ENCODE data around the gene TMEM178B.
"Not testable (repeated sequence)": the region's sequence is repeated elsewhere in the genome, so short reads cannot be mapped to it uniquely, and the experiment has no call there.

TMEM178B gene

DNA sequence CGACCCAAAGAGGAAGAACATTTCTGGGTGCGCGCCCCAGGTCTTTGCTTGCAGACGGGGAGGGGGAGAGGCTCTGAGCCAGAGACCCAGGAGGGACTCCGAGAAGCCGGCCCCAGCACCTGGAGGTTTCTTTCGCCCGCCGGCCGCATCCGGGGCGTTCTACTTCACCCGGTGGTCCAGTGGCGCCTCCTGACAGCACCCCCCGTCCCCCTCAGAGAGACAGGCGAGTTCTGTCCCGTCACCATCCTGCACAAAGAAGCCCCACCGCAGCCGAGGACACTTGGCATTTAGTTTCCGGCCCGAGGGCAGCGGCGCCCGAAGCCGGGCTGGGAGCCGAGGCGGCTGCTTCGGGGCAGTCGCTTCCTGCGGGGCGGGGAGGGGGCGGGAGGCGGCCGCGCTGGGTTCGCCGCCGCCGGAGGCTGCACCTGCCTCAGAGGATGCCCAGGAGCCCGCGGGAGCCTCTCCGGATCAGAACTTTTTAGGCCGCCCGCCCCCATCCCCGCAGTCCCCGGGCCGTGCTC is at the start of gene TMEM178B:
Gene TMEM178B, plus strand, starts transcription at position 424 of the 521 bp plus-strand sequence.
- DNase-seq: no peak

- DNase-seq: no peak
Observed at GRCh38 chr7:141024668-141025067, 49.2 kb upstream of the TMEM178B start.

- DNase-seq: no peak
Observed at GRCh38 chr7:141027043-141027442, 46.8 kb upstream of the TMEM178B start.

GRCh38 chr7:141028767-141029166 is 45.1 kb upstream of the TMEM178B start:
- DNase-seq: no peak

GRCh38 chr7:141032539-141033323 is 41.1 kb upstream of the TMEM178B start:
- not testable (repeated sequence) for DNase-seq

GRCh38 chr7:141038100-141038499 is 35.8 kb upstream of the TMEM178B start:
- not testable (repeated sequence) for DNase-seq

- no peak for DNase-seq
Observed at GRCh38 chr7:141039376-141039775, 34.5 kb upstream of the TMEM178B start.

DNA sequence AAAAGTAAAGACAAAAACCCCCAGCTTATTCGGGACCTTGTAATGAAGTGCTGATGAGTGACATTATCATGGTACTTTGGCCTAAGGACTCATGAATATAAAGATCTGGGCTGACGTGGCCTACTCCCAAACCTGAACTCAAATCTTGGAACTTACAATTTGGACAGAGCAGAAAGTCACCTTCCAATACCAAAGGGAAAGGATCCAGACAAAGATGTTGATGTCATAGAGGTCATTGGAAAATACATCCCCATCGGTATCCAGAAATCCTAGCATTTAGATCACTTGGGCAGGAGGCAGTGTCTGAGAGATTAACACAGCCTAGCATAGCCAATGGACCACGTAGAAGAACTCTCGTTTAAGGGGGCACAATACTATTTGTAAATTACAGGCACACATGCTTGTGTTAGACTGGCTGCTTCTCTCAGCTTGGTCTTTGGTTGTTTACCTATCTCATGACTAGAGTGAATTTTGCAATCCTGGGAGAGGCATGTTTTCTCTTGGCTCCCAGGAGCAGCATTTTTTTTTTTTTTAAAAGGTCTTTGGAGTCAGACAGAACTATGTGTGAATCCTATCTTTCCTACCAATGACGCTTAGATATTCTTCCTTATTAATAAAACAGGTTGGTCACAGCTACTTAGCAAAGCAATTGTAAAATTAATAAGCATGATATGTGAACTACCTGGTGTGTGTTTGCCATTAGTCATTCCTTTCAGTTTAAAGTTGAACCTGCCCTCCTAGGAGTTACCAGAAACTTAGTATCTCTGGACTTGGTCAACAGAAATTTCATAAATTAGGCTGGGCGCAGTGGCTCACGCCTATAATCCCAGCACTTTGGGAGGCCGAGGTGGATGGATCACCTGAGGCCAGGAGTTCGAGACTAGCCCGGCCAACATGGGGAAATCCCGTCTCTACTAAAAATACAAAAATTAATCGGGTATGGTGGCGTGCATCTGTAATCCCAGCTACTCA is 31.4 kb upstream of the TMEM178B start:
- DNase-seq: no peak

DNA sequence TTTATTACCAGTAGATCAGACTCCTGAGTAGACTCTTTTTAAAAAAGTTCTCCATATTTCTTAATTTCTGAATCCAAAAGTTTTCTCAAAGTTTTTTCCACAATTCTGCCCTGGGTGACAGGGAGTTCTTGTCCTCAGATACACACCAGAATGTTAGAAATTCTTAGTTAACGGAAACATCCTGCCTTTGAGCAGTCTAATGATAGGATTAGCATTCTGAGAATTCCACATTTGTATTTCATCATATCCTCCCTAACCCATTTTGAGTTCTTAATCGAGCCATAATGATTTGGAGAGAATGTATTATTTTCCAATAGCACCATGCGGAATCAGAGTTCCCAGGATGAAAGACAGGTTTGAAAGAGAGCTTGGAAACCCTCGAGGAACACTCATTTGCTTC is 30.2 kb upstream of the TMEM178B start:
- DNase-seq: no peak

GRCh38 chr7:141045126-141045841 is 28.6 kb upstream of the TMEM178B start:
- DNase-seq: no peak

- no peak for DNase-seq
Observed at GRCh38 chr7:141045842-141046620, 27.8 kb upstream of the TMEM178B start.

- DNase-seq: peak; percentile 48
Observed at GRCh38 chr7:141053626-141054025, 20.2 kb upstream of the TMEM178B start.

GRCh38 chr7:141055146-141055545 is 18.7 kb upstream of the TMEM178B start:
- DNase-seq: no peak

DNA sequence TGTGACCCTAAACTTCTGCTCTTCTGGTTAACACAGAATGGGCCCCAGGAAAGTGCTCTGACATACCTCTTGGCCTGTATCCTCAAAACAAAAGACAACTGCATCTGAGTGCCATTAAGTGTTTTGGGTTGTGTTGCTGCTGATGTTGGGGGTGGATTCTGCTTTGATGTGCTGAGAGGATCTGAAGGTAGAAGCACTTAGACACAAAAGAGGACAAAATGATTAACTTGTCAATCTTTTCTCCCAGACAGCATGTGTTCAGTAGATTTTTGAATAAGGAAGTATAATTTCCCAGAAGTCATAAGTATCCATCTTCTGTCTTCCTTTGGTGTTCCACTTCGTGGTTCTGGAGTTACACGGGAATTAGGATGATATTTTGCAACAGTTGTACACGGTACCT is 16.1 kb upstream of the TMEM178B start:
- DNase-seq: no peak

- DNase-seq: not testable (repeated sequence)
Observed at GRCh38 chr7:141067856-141068255, 6.0 kb upstream of the TMEM178B start.

DNA sequence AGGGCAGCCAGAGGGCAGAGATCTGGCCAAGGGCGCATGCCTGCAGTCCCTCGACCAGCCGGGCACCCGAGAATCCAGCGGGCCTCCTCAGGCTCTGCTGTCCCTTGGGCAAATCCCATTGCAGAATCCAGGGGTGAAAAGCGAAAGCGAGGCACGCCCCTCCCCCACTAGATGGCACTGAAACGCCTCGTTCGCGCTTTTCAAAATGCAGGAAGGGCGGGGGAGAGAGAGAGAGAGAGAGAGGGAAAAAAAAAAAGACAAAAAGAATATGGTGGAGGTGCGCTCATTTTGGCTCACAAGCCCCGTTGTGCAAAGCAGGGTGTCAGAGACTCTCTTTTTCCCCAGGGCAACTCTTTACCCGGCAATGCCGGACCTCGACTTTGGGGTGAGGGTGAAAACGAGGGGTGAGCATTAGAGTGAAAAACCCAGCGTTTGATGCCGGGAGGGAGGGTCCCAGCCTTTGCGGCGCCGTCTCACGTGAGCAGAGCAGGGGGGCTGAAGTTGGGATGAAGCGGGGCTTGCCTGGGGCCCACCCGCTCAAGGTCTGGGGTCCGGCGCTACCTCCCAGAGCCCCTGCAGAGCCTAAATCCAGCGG is 2.5 kb upstream of the TMEM178B start:
- DNase-seq: peak; percentile 52

DNA sequence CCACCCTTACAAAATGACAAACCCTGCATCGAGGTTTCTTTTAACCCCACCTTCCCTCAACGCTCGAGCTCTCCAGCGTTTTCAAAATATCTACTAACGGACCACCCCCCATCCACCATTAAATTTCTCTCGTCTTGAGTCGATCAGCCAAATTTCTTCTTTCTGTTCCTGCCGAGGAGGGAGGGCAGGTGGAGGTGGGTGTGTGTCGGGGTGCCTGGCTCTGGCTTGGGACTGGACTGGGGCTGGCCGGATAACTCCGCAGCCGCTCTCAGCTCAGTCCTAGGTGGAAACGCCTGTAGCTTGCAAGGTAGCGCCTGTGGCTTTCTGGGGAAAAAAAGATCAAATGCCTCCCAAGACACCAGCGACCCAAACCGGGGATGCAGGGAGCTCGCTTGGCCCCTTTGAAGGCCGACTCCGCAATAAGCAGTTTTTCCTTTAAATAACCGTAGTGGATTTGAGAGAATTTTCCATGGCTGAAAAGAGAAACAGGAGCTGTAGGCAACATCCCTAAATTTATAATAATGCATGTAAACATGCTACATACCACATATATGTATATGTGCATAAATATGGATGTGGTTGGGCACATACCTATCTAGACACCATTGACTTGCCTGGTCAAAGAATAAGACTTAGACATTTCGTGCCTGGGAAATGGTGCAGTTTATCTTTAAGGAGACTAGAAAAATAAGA is 1.9 kb upstream of the TMEM178B start:
- DNase-seq: no peak

GRCh38 chr7:141072548-141073172 is 1.2 kb upstream of the TMEM178B start:
- DNase-seq: no peak

DNA sequence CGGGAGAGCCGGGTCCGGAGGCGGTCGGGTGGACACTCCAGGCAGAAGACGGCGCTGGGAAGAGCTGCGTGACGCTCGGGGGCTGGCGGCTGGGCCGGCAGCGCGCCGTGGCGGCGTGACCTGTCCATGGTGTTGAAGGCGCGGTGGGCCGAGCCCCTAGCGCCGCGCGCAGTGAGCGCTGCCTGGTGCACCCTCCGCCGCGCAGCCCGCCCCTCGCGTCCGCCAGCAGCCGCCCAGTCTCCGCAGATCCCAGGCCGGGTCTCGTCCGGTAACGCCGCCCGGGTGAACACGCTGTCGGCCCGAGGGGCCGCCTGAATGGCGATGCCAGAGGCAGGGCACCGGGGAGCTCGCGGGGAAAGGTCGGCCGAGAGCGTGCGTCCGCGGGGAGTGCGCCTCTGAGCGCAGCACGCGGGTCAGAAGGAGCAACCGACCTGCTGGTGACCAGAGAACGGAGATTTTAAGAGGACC is 657 bp upstream of the TMEM178B start:
- no peak for DNase-seq
